A549 (cell line): ENCODE data around the gene OLR1. TPM values are rescaled to one million over a fixed set of nuclear protein-coding genes. Genes with fewer than 3 reads are reported as not detected.

Source experiments
- CBX8 ChIP-seq: fragments of 200-600 bp; sonication (generic); IDR thresholded peaks from 2 replicates; pipeline ENCODE4 v1.6.1; 2016
- CHD2 ChIP-seq: fragments of 150-350 bp; IDR thresholded peaks from 2 replicates; pipeline ENCODE4 v1.6.1; 2014; ENCODE audit warnings: low read length; ENCODE audit not compliant: partially characterized antibody
- CTCF ChIP-seq: fragments of >200 bp; sonication (Bioruptor Twin); formaldehyde crosslinking; IDR thresholded peaks from 3 replicates; pipeline ENCODE4 v1.5.1; 2016
- E2F6 ChIP-seq: IDR thresholded peaks from 2 replicates; pipeline ENCODE4 v1.6.1; 2012; ENCODE audit warnings: low read depth, borderline replicate concordance
- EHMT2 ChIP-seq: fragments of 200-600 bp; sonication (generic); IDR thresholded peaks from 2 replicates; pipeline ENCODE4 v1.6.1; 2016; ENCODE audit warnings: antibody characterized with exemption, low read depth, mild to moderate bottlenecking, moderate library complexity
- ELK1 ChIP-seq: fragments of 150-350 bp; IDR thresholded peaks from 2 replicates; pipeline ENCODE4 v1.6.1; 2014; ENCODE audit warnings: low read depth, mild to moderate bottlenecking, low read length
- EP300 ChIP-seq, 2 experiments: fragments of >200 bp; sonication (Bioruptor Twin); formaldehyde crosslinking; IDR thresholded peaks; 2 replicates in 1 of 2; 3 replicates in 1 of 2; pipeline ENCODE4 v1.6.1; 2016 to 2017
- ESRRA ChIP-seq: fragments of 150-350 bp; IDR thresholded peaks from 2 replicates; pipeline ENCODE4 v1.6.1; 2014; ENCODE audit warnings: mild to moderate bottlenecking, low read length, borderline replicate concordance
- FOSB ChIP-seq: fragments of 250-450 bp; sonication (Bioruptor Pico); IDR thresholded peaks from 2 replicates; pipeline ENCODE4 v1.5.0; 2020; ENCODE audit warnings: mild to moderate bottlenecking, moderate library complexity
- FOSL2 ChIP-seq, 2 experiments: fragments of 450-650 bp in 1 of 2; fragments of >200 bp in 1 of 2; sonication (Bioruptor Twin) in 1 of 2; formaldehyde crosslinking; IDR thresholded peaks; 2 replicates each; pipeline versions ENCODE4 v1.5.0 to v1.6.1; 2016 to 2020; ENCODE audit warnings: mild to moderate bottlenecking in 1 of 2, moderate library complexity in 1 of 2
- GATA3 ChIP-seq: IDR thresholded peaks from 2 replicates; pipeline ENCODE4 v1.6.1; 2012; ENCODE audit warnings: borderline replicate concordance
- HDAC2 ChIP-seq: fragments of 200-600 bp; sonication (generic); IDR thresholded peaks from 2 replicates; pipeline ENCODE4 v1.6.1; 2016
- HES2 ChIP-seq: fragments of >200 bp; sonication (Bioruptor Twin); formaldehyde crosslinking; IDR thresholded peaks from 2 replicates; pipeline ENCODE4 v1.6.1; 2016
- HMGXB4 ChIP-seq: fragments of 250-450 bp; sonication (Bioruptor Pico); IDR thresholded peaks from 2 replicates; pipeline ENCODE4 v1.5.0; 2021; ENCODE audit warnings: mild to moderate bottlenecking, moderate library complexity, borderline replicate concordance
- HOXA7 ChIP-seq: fragments of 250-450 bp; sonication (Bioruptor Pico); IDR thresholded peaks from 2 replicates; pipeline ENCODE4 v1.5.0; 2020; ENCODE audit warnings: mild to moderate bottlenecking, moderate library complexity
- JUNB ChIP-seq: fragments of >200 bp; sonication (Bioruptor Twin); formaldehyde crosslinking; IDR thresholded peaks from 2 replicates; pipeline ENCODE4 v1.6.1; 2016
- KDM5A ChIP-seq: fragments of 200-600 bp; sonication (generic); IDR thresholded peaks from 2 replicates; pipeline ENCODE4 v1.6.1; 2016; ENCODE audit warnings: antibody characterized with exemption, mild to moderate bottlenecking
- MYC ChIP-seq: IDR thresholded peaks from 2 replicates; pipeline ENCODE4 v1.6.1; 2012; ENCODE audit warnings: mild to moderate bottlenecking, inconsistent platforms, low read length, improper control_type of control experiment, borderline replicate concordance
- NR3C1 ChIP-seq: fragments of >200 bp; sonication (Bioruptor Twin); formaldehyde crosslinking; IDR thresholded peaks from 3 replicates; pipeline ENCODE4 v1.6.1; 2017
- PBX3 ChIP-seq: IDR thresholded peaks from 2 replicates; pipeline ENCODE4 v1.6.1; 2012
- PHF8 ChIP-seq: fragments of 200-600 bp; sonication (generic); IDR thresholded peaks from 2 replicates; pipeline ENCODE4 v1.6.1; 2016; ENCODE audit warnings: low read depth, mild to moderate bottlenecking, antibody characterized with exemption, moderate library complexity, borderline replicate concordance
- POLR2AphosphoS2 ChIP-seq: conservative IDR thresholded peaks from 2 replicates; pipeline ENCODE4 v1.6.1; 2012; ENCODE audit warnings: low read length, improper control_type of control experiment, inconsistent platforms
- RAD21 ChIP-seq, 2 experiments: fragments of >200 bp in 1 of 2; sonication (Bioruptor Twin) in 1 of 2; formaldehyde crosslinking in 1 of 2; IDR thresholded peaks in 1 of 2; conservative IDR thresholded peaks in 1 of 2; 2 replicates in 1 of 2; 3 replicates in 1 of 2; pipeline ENCODE4 v1.6.1; 2012 to 2018; ENCODE audit warnings: inconsistent platforms in 1 of 2
- RCOR1 ChIP-seq: fragments of 150-350 bp; IDR thresholded peaks from 2 replicates; pipeline ENCODE4 v1.6.1; 2014; ENCODE audit warnings: antibody characterized with exemption, low read length, low read depth
- REST ChIP-seq: fragments of 200-600 bp; sonication (generic); IDR thresholded peaks from 2 replicates; pipeline ENCODE4 v1.6.1; 2016; ENCODE audit warnings: antibody characterized with exemption, mild to moderate bottlenecking, moderate library complexity
- RFX5 ChIP-seq: fragments of 450-650 bp; IDR thresholded peaks from 2 replicates; pipeline ENCODE4 v1.7.1; 2014; ENCODE audit warnings: antibody characterized with exemption, mild to moderate bottlenecking, moderate library complexity
- SMC3 ChIP-seq: fragments of >200 bp; sonication (Bioruptor Twin); formaldehyde crosslinking; IDR thresholded peaks from 3 replicates; pipeline ENCODE4 v1.6.1; 2018; ENCODE audit warnings: inconsistent platforms
- SREBF2 ChIP-seq: fragments of 450-650 bp; IDR thresholded peaks from 2 replicates; pipeline ENCODE4 v1.6.1; 2014; ENCODE audit warnings: mild to moderate bottlenecking, moderate library complexity
- TFCP2L1 ChIP-seq: fragments of 250-450 bp; sonication (Bioruptor Pico); IDR thresholded peaks from 2 replicates; pipeline ENCODE4 v1.5.0; 2021; ENCODE audit warnings: mild to moderate bottlenecking
- TP53 ChIP-seq: fragments of 250-450 bp; sonication (Bioruptor Pico); IDR thresholded peaks from 2 replicates; pipeline ENCODE4 v1.5.0; 2021; ENCODE audit warnings: mild to moderate bottlenecking, moderate library complexity
- ZC3H11A ChIP-seq: fragments of 450-650 bp; IDR thresholded peaks from 2 replicates; pipeline ENCODE4 v1.6.1; 2014; ENCODE audit warnings: antibody characterized with exemption, mild to moderate bottlenecking
- ZFP36 ChIP-seq: fragments of 450-650 bp; IDR thresholded peaks from 2 replicates; pipeline ENCODE4 v1.6.1; 2014; ENCODE audit warnings: borderline replicate concordance; ENCODE audit not compliant: partially characterized antibody
- ZNF302 ChIP-seq: fragments of 250-450 bp; sonication (Bioruptor Pico); IDR thresholded peaks from 2 replicates; pipeline ENCODE4 v1.9.0; 2021; ENCODE audit warnings: inconsistent platforms, mild to moderate bottlenecking, moderate library complexity
- ZSCAN20 ChIP-seq: fragments of 250-450 bp; sonication (Bioruptor Pico); IDR thresholded peaks from 2 replicates; pipeline ENCODE4 v1.8.0; 2022; ENCODE audit warnings: mild to moderate bottlenecking, moderate library complexity
- polyA plus RNA-seq, 4 experiments: library from polyadenylated mRNA; depleted of rRNA in 3 of 4; stranded (reverse); fragments of >200 nt; fragmentation: RNase III in 1 of 4; extraction: RNeasy Plus Mini Kit Qiagen cat#74134 plus additional on column Dnase treatment in 1 of 4; gene quantifications; 2 replicates in 3 of 4; 3 replicates in 1 of 4; pipeline ENCODE4 v1.2.3, GENCODE V29; 2011 to 2017

The OLR1 gene
- polyA plus RNA-seq, 2 of the 4 experiments (the other 2 are of a cell fraction) = 0.59 to 0.92 TPM

GRCh38 chr12:10212739-10213131 lies 40.8 kb upstream of the OLR1 start, which contains the start of gene GABARAPL1 (continued):
- no peak for TF ChIP-seq HDAC2
- TF ChIP-seq TP53 (CRISPR knock-in tag) = no peak
- no peak for TF ChIP-seq POLR2AphosphoS2
- TF ChIP-seq PBX3 = peak; percentile 72; the same call in 1 of the 2 replicates
- no peak for TF ChIP-seq EP300 (IDR thresholded peaks at IDR 0.05)
- no peak for TF ChIP-seq SREBF2
- TF ChIP-seq RAD21 (conservative IDR thresholded peaks at IDR 0.05 in 1 of 2, IDR thresholded peaks at IDR 0.05 in 1 of 2) = no peak
- TF ChIP-seq GATA3 = no peak
- no peak for TF ChIP-seq TFCP2L1
- no peak for TF ChIP-seq SMC3
- TF ChIP-seq HMGXB4 (CRISPR knock-in tag) = no peak
- no peak for TF ChIP-seq JUNB
- no peak for TF ChIP-seq ELK1
- TF ChIP-seq HOXA7 (CRISPR knock-in tag) = no peak
- no peak for TF ChIP-seq RFX5
- TF ChIP-seq FOSL2 (IDR thresholded peaks at IDR 0.05) = no peak
- peak; percentile 51 for TF ChIP-seq FOSL2 (CRISPR knock-in tag; IDR thresholded peaks at IDR 0.05)
- TF ChIP-seq MYC = peak; percentile 44; the same call in 1 of the 2 replicates
- TF ChIP-seq HES2 = no peak
- no peak for TF ChIP-seq REST
- TF ChIP-seq CHD2 = peak; percentile 53
- 0 out of 2 replicates have a peak, but pooled peaks have one; percentile 69 for TF ChIP-seq PHF8
- TF ChIP-seq CBX8 = no peak
- no peak for TF ChIP-seq EHMT2
- no peak for TF ChIP-seq ZFP36
- no peak for TF ChIP-seq RCOR1
- no peak for TF ChIP-seq ZC3H11A
- TF ChIP-seq ZNF302 (CRISPR knock-in tag) = no peak
- peak; percentile 37; the same call in 1 of the 2 replicates for TF ChIP-seq E2F6
- TF ChIP-seq ZSCAN20 (CRISPR knock-in tag) = no peak
- TF ChIP-seq NR3C1 = no peak
- no peak for TF ChIP-seq ESRRA
- TF ChIP-seq CTCF = no peak
- peak; percentile 33; the same call in 1 of the 2 replicates for TF ChIP-seq FOSB (CRISPR knock-in tag)
- TF ChIP-seq KDM5A = no peak
